Measurements from ENCODE around the gene ACOT11.

The ACOT11 gene

GRCh38 chr1:54575161-54575560 is 27.1 kb downstream of the ACOT11 start:
- no peak overlapping the region for H3K4me3 ChIP-seq (ENCODE audit: insufficient read depth, low read depth, low read length)
- peaks cover 31% of the 10 kb centered on the region for H3K4me1 ChIP-seq (ENCODE audit: control insufficient read depth, insufficient read depth, low read length)
- no peaks in the 10 kb centered on the region for H3K36me3 ChIP-seq (ENCODE audit: control insufficient read depth, insufficient read depth, low read length)
- WGBS, 2 experiments, result 83 to 90% methylated on average over 3 of the region's 3 CpGs
- no peaks in the 10 kb centered on the region for H3K27me3 ChIP-seq (ENCODE audit: control insufficient read depth, insufficient read depth, low read length, poor library complexity, severe bottlenecking)
- no peaks in the 10 kb centered on the region for H3K9me3 ChIP-seq (ENCODE audit: control insufficient read depth, low read length)
- H3K27ac ChIP-seq (ENCODE audit: insufficient read depth, low read depth, low read length, poor library complexity, severe bottlenecking), result no peak overlapping the region

GRCh38 chr1:54575605-54576290 is 27.7 kb downstream of the ACOT11 start:
- no peaks in the 10 kb centered on the region for H3K36me3 ChIP-seq (ENCODE audit: control insufficient read depth, insufficient read depth, low read length)
- no peaks in the 10 kb centered on the region for H3K9me3 ChIP-seq (ENCODE audit: control insufficient read depth, low read length)
- H3K27me3 ChIP-seq (ENCODE audit: control insufficient read depth, insufficient read depth, low read length, poor library complexity, severe bottlenecking), result no peaks in the 10 kb centered on the region
- peaks cover 31% of the 10 kb centered on the region for H3K4me1 ChIP-seq (ENCODE audit: control insufficient read depth, insufficient read depth, low read length)
- no peak overlapping the region for H3K4me3 ChIP-seq (ENCODE audit: insufficient read depth, low read depth, low read length)
- 91% methylated on average over 8 of the region's 8 CpGs for WGBS, 2 experiments
- H3K27ac ChIP-seq (ENCODE audit: insufficient read depth, low read depth, low read length, poor library complexity, severe bottlenecking), result no peak overlapping the region

- Histone ChIP-seq H3K27ac (ENCODE audit: insufficient read depth, low read depth, low read length, poor library complexity, severe bottlenecking) (no peak overlapping the region), H3K9me3 (ENCODE audit: control insufficient read depth, low read length) (no peaks in the 10 kb centered on the region), H3K36me3 (ENCODE audit: control insufficient read depth, insufficient read depth, low read length) (no peaks in the 10 kb centered on the region), H3K4me3 (ENCODE audit: insufficient read depth, low read depth, low read length) (no peak overlapping the region), H3K4me1 (ENCODE audit: control insufficient read depth, insufficient read depth, low read length) (peaks cover 30% of the 10 kb centered on the region), H3K27me3 (ENCODE audit: control insufficient read depth, insufficient read depth, low read length, poor library complexity, severe bottlenecking) (no peaks in the 10 kb centered on the region)
- WGBS, 2 experiments, result 92 to 93% methylated on average over 6 of the region's 6 CpGs
These were observed 29.6 kb downstream of the ACOT11 start for GRCh38 chr1:54577612-54578011.

- WGBS, 2 experiments, result 50 to 51% methylated on average over 4 of the region's 4 CpGs
- no peaks in the 10 kb centered on the region for H3K9me3 ChIP-seq (ENCODE audit: control insufficient read depth, low read length)
- no peak overlapping the region for H3K4me3 ChIP-seq (ENCODE audit: insufficient read depth, low read depth, low read length)
- peak overlapping the region; percentile 50 for H3K27ac ChIP-seq (ENCODE audit: insufficient read depth, low read depth, low read length, poor library complexity, severe bottlenecking)
- peaks cover 39% of the 10 kb centered on the region for H3K4me1 ChIP-seq (ENCODE audit: control insufficient read depth, insufficient read depth, low read length)
- no peaks in the 10 kb centered on the region for H3K36me3 ChIP-seq (ENCODE audit: control insufficient read depth, insufficient read depth, low read length)
- no peaks in the 10 kb centered on the region for H3K27me3 ChIP-seq (ENCODE audit: control insufficient read depth, insufficient read depth, low read length, poor library complexity, severe bottlenecking)
These were observed 31.3 kb downstream of the ACOT11 start for GRCh38 chr1:54579337-54579781.

GRCh38 chr1:54580856-54581550 is 33.0 kb downstream of the ACOT11 start:
- 89% methylated on average over 11 of the region's 11 CpGs for WGBS, 2 experiments
- no peak overlapping the region for H3K4me3 ChIP-seq (ENCODE audit: insufficient read depth, low read depth, low read length)
- no peaks in the 10 kb centered on the region for H3K36me3 ChIP-seq (ENCODE audit: control insufficient read depth, insufficient read depth, low read length)
- H3K4me1 ChIP-seq (ENCODE audit: control insufficient read depth, insufficient read depth, low read length), result peaks cover 34% of the 10 kb centered on the region
- H3K27me3 ChIP-seq (ENCODE audit: control insufficient read depth, insufficient read depth, low read length, poor library complexity, severe bottlenecking), result no peaks in the 10 kb centered on the region
- H3K9me3 ChIP-seq (ENCODE audit: control insufficient read depth, low read length), result no peaks in the 10 kb centered on the region
- H3K27ac ChIP-seq (ENCODE audit: insufficient read depth, low read depth, low read length, poor library complexity, severe bottlenecking), result no peak overlapping the region

GRCh38 chr1:54581621-54582035 is 33.6 kb downstream of the ACOT11 start:
- no peaks in the 10 kb centered on the region for H3K27me3 ChIP-seq (ENCODE audit: control insufficient read depth, insufficient read depth, low read length, poor library complexity, severe bottlenecking)
- H3K27ac ChIP-seq (ENCODE audit: insufficient read depth, low read depth, low read length, poor library complexity, severe bottlenecking), result no peak overlapping the region
- no peaks in the 10 kb centered on the region for H3K36me3 ChIP-seq (ENCODE audit: control insufficient read depth, insufficient read depth, low read length)
- no peak overlapping the region for H3K4me3 ChIP-seq (ENCODE audit: insufficient read depth, low read depth, low read length)
- no peaks in the 10 kb centered on the region for H3K9me3 ChIP-seq (ENCODE audit: control insufficient read depth, low read length)
- H3K4me1 ChIP-seq (ENCODE audit: control insufficient read depth, insufficient read depth, low read length), result peaks cover 34% of the 10 kb centered on the region
- 80 to 81% methylated on average over 5 of the region's 5 CpGs for WGBS, 2 experiments

- H3K36me3 ChIP-seq (ENCODE audit: control insufficient read depth, insufficient read depth, low read length), result no peaks in the 10 kb centered on the region
- no peaks in the 10 kb centered on the region for H3K27me3 ChIP-seq (ENCODE audit: control insufficient read depth, insufficient read depth, low read length, poor library complexity, severe bottlenecking)
- H3K9me3 ChIP-seq (ENCODE audit: control insufficient read depth, low read length), result no peaks in the 10 kb centered on the region
- peaks cover 34% of the 10 kb centered on the region for H3K4me1 ChIP-seq (ENCODE audit: control insufficient read depth, insufficient read depth, low read length)
- no peak overlapping the region for H3K27ac ChIP-seq (ENCODE audit: insufficient read depth, low read depth, low read length, poor library complexity, severe bottlenecking)
- 54% methylated on average over 18 to 19 of the region's 19 CpGs for WGBS, 2 experiments
- no peak overlapping the region for H3K4me3 ChIP-seq (ENCODE audit: insufficient read depth, low read depth, low read length)
These were observed 34.7 kb downstream of the ACOT11 start for GRCh38 chr1:54582566-54583306.

GRCh38 chr1:54583307-54583686 is 35.3 kb downstream of the ACOT11 start:
- H3K27ac ChIP-seq (ENCODE audit: insufficient read depth, low read depth, low read length, poor library complexity, severe bottlenecking), result no peak overlapping the region
- no peaks in the 10 kb centered on the region for H3K36me3 ChIP-seq (ENCODE audit: control insufficient read depth, insufficient read depth, low read length)
- no peak overlapping the region for H3K4me3 ChIP-seq (ENCODE audit: insufficient read depth, low read depth, low read length)
- no peaks in the 10 kb centered on the region for H3K27me3 ChIP-seq (ENCODE audit: control insufficient read depth, insufficient read depth, low read length, poor library complexity, severe bottlenecking)
- H3K9me3 ChIP-seq (ENCODE audit: control insufficient read depth, low read length), result no peaks in the 10 kb centered on the region
- peaks cover 34% of the 10 kb centered on the region for H3K4me1 ChIP-seq (ENCODE audit: control insufficient read depth, insufficient read depth, low read length)
- WGBS, 2 experiments, result 81 to 84% methylated on average over 3 of the region's 3 CpGs

GRCh38 chr1:54583871-54584270 is 35.8 kb downstream of the ACOT11 start:
- Histone ChIP-seq H3K36me3 (ENCODE audit: control insufficient read depth, insufficient read depth, low read length) (no peaks in the 10 kb centered on the region), H3K9me3 (ENCODE audit: control insufficient read depth, low read length) (no peaks in the 10 kb centered on the region), H3K4me3 (ENCODE audit: insufficient read depth, low read depth, low read length) (no peak overlapping the region), H3K4me1 (ENCODE audit: control insufficient read depth, insufficient read depth, low read length) (peaks cover 34% of the 10 kb centered on the region), H3K27me3 (ENCODE audit: control insufficient read depth, insufficient read depth, low read length, poor library complexity, severe bottlenecking) (no peaks in the 10 kb centered on the region), H3K27ac (ENCODE audit: insufficient read depth, low read depth, low read length, poor library complexity, severe bottlenecking) (no peak overlapping the region)
- 94 to 96% methylated on average over 2 of the region's 2 CpGs for WGBS, 2 experiments

- H3K4me3 ChIP-seq (ENCODE audit: insufficient read depth, low read depth, low read length), result no peak overlapping the region
- H3K9me3 ChIP-seq (ENCODE audit: control insufficient read depth, low read length), result no peaks in the 10 kb centered on the region
- peaks cover 27% of the 10 kb centered on the region for H3K4me1 ChIP-seq (ENCODE audit: control insufficient read depth, insufficient read depth, low read length)
- no peaks in the 10 kb centered on the region for H3K27me3 ChIP-seq (ENCODE audit: control insufficient read depth, insufficient read depth, low read length, poor library complexity, severe bottlenecking)
- no peak overlapping the region for H3K27ac ChIP-seq (ENCODE audit: insufficient read depth, low read depth, low read length, poor library complexity, severe bottlenecking)
- no peaks in the 10 kb centered on the region for H3K36me3 ChIP-seq (ENCODE audit: control insufficient read depth, insufficient read depth, low read length)
- 95 to 96% methylated on average over 17 of the region's 17 CpGs for WGBS, 2 experiments
These were observed 36.5 kb downstream of the ACOT11 start for GRCh38 chr1:54584575-54584974.
